Stimulated activated CD8-positive, alpha-beta memory T cell treated with anti-CD3 and anti-CD28 coated beads, Interleukin-4, amount 100 ng/mL, for 24 hours (primary cell): ENCODE results near the gene DNER.
"Not testable (repeated sequence)": the region's sequence is repeated elsewhere in the genome, so short reads cannot be mapped to it uniquely, and the experiment has no call there.

ENCODE experiments used
- DNase-seq: peaks from one replicate; pipeline ENCODE4 v3.0.0-alpha.2; 2020; ENCODE audit warnings: low read depth

Gene DNER

GRCh38 chr2:229564300-229564907 is 150.0 kb downstream of the DNER start:
- no peak for DNase-seq

GRCh38 chr2:229563388-229563787 is 151.0 kb downstream of the DNER start:
- DNase-seq, result no peak

DNA sequence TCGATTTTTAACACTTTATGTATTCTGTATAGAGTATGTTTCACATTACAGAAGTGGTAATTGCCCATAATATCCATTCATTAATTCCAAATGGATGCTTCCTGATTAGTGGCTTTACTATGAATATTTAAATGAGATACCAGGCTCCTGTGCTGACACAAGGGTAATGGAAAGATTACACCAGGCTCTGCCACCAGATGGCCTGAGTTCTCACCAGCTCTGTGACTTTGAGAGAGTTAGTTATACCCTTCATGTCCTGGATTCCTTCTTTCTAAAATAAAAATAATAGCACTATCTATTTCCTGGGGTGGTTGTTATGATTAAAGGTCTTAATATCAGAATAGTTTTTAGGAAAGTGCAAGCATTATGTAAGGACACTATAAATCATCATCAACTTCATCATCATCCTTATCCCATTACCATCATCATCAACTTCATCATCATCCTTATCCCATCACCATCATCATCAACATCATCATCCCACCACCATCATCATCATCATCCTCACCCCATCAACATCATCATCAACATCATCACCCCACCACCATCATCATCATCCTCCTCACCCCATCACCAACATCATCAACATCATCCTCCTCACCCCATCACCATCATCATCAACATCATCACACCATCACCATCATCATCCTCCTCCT is 151.8 kb downstream of the DNER start:
- no peak for DNase-seq

DNA sequence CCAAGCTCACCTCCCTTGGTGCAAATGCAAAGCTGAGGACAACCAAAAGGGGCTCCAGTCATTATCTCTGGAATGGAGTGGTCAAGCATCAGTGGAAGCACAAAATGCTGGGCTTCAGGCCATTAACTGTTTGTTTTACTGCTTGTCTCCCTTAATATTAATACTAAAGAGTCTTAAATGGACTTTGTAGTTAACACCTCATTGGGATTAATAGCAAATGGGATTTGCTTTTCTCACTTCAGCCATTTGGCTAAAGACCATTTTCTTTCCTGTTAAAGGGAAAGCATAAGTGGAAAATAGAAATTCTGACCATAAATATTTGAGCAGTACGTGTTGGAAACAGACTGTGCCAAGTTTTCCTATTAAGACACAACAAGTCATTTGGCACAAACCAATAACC is 154.4 kb downstream of the DNER start:
- no peak for DNase-seq

DNA sequence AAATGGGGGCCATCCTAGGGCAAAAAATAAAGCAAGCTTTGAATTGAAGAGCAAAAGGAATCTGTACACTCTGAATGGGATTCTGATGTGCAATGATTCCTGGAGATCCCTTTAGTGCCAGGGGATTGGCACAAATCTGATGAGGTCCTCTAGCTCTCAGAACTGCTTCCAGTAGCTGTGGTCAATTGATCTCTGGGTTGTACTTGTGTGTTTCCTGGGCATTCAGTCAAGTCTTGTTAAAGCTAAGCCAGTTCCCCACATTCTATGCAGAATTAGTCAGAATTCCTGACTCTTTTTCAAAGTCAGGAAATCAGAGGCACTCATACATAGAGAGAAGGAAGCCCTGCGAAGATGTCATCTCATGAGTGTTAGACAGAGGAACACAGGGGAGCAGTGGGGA is 161.3 kb downstream of the DNER start:
- no peak for DNase-seq

DNA sequence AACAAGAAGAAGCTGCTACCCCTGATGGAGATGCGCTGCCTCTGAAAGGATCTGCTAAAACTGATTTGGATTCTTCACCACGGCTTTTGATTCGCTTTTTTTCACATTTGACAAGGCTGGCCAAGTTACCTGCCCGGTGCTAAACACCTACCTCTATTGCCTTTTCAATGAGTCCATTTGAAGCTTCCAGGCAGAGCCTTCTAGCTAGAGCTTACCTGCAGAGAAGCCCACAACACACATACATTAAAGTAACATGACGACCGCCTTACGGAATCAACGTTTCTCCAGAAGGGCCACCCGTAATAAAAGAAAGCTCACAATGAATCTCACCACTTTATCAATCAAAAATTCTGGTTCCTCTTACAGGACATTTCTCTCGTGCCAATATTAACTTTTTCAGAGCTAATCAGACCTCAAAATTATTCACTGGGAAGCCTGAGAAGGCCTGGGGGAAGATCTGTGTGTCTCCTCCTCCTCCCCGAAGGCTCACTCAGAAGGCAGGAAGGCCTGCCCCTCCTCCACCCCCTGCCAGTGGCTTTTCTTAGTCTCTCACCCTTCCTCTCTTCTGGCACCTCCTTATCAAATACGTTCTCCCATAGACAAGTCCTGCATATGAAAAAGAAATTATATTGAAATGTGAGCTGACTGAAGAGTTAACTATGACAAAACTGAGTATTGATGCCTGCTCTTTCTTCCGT is 171.0 kb downstream of the DNER start:
- no peak for DNase-seq

DNA sequence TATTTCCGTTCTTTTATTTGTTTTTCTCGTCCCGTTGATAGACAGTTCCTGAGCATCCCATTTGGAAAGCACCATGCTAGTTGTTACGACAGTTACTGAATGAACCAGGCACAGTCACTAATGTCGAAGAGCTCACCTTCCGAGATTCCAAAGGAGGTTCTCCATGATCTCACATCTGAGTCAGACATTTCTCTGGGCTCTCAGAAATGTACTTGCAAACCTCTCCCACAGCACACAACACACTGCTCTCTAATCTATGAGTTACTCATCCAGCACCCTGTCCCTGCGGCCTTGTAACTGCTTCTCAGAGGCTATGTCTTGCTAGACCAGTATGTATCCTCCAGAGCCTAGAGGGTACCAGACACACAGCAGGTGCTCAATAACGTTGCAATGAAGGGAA is 174.7 kb downstream of the DNER start:
- no peak for DNase-seq

GRCh38 chr2:229531594-229531993 is 182.8 kb downstream of the DNER start:
- no peak for DNase-seq

DNA sequence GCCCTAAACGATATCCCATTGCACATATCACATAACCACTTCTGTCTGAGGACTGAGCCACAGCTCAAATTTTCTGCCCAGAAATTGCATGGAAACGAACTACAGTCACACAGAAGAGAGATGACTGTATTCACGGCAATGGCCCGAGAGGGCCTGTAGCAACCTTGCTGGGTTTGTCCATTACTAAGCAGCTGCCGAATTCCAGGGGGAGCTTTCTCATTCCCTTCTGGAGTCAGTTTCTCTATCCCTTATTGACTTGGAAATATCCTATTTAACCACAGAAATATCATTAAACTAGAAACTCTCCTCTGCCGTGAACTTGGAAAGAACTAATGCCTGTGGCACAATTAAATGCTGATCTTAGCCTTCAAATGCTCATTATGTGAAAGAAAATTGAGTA is 183.9 kb downstream of the DNER start:
- DNase-seq, result no peak

DNA sequence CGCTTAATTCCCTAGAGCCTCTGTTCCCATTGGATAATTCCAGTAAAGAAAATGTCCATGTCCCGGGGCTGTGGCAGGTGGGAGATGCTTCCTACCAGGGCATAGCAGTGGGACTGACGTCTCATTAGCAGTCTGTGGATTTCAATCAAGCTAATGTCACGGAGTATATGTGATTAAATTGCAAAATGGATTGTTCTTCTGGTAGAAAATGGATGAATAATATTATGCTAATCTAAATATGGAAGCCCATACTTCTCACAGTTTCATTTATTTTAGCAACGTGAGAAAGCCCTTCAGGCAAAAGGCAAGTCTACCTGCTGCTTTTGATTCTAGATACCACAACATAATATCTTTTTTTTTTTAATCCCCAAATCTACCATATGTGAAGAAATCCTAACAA is 185.5 kb downstream of the DNER start:
- DNase-seq, result no peak

DNA sequence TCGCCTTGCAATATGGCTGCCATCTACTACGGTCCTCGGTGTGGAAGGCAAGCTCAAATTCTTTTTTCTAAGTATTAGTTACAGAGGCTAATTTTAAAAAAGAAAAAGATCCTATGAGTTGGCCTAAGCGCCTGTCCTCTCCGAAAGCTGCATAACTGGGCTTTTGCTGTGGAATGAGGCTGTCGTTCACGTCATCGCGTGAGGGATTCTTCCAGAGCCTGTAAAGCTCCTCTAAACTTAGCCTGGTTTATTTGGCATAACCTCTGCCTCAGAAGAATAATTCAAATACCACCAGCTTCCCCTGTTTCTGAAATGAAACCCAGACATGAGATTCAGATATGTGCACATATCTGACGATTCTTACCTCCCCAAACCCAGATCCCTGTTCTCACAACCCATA is 187.4 kb downstream of the DNER start:
- no peak for DNase-seq

DNA sequence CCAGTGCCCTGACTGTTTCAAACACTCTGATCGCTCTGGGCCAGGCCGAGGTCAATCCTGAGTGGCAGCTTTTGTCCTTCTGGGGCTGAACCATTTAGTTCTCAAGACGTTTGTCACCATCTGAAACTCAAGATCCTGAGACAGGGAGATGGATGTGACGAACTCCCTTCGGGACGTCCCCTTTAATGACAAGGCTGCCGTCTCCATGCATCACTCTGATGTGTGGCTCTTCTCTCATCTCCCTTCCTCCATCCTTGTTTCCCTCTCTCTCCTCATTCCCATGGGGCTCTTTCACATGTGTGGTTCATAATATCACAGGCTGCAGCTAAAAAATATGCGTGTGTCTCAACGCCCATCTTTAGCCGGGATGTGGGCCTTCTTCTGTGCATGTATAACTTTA is 189.6 kb downstream of the DNER start:
- DNase-seq, result no peak

- DNase-seq, result no peak
These were observed 190.7 kb downstream of the DNER start for GRCh38 chr2:229523663-229524062.

DNA sequence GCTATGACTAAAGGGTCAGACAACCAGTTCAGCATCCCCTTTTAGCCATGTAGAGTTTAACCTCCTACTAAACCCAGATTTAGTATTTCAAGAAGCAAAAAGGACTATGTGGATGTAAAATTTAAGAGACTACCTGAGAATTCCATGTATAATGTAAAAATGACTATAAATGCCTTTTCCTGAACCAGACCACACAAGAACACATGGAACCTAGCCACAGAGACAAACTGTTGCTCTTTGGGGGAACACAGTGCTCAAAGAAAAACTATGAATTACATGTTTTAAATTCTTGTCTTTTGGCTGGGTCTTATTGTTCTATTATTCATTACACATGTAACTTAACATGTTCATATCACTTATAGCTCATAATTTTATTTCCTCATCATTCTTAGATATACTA is 192.8 kb downstream of the DNER start:
- no peak for DNase-seq

- DNase-seq, result no peak
These were observed 193.7 kb downstream of the DNER start for GRCh38 chr2:229520691-229521096.

GRCh38 chr2:229519655-229520430 is 194.5 kb downstream of the DNER start:
- DNase-seq, result no peak

DNA sequence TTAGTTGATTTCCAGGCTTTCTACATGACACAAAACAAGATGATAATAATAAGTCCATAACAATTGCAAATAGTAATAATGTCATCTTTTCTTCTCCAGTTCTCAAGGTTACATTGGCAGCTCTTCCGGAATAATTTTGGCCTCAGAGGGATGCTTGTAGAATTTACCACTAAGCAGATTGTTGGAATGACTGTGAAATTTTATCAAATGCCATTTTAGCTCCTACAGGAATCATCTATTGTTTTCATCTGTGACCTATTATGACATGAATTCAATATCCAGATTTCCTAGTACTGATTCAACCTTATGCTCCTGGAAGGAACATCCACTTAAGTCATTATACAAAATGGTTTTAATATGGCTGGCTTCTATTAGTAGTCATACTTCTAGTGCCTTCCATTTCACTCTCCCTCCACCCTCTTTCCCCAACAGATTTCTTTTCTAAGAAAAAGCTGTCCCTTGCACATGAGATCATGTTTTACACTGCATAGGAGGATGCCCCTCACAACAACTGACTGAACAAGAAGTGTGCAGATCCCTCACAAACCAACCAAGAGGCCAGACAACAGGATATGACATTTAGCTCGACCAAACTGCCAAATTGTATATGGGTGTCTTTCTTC is 200.0 kb downstream of the DNER start:
- no peak for DNase-seq

- DNase-seq, result no peak
These were observed 202.8 kb downstream of the DNER start for GRCh38 chr2:229511524-229511923.

GRCh38 chr2:229506699-229507098 is 207.7 kb downstream of the DNER start:
- not testable (repeated sequence) for DNase-seq

GRCh38 chr2:229501051-229501794 is 213.1 kb downstream of the DNER start:
- DNase-seq, result no peak

- no peak for DNase-seq
These were observed 222.3 kb downstream of the DNER start for GRCh38 chr2:229492034-229492433.

GRCh38 chr2:229490167-229490566 is 224.2 kb downstream of the DNER start:
- DNase-seq, result no peak
